H1 (cell line): Measurements from ENCODE around the gene NAMPT. TPM values are rescaled to one million over a fixed set of nuclear protein-coding genes. Genes with fewer than 3 reads are reported as not detected.

Source experiments
- CTCF ChIA-PET: fragments of 300-600 bp; sonication (Branson Sonifier 250); formaldehyde crosslinking; loops from one replicate; lab custom pipeline; 2021; ENCODE audit not compliant: partially characterized antibody; lab: Charles Lee
- POLR2A ChIA-PET: fragments of 300-600 bp; sonication (Branson Sonifier 250); formaldehyde crosslinking; loops from one replicate; lab custom pipeline; 2021; ENCODE audit warnings: inconsistent platforms; ENCODE audit not compliant: partially characterized antibody; lab: Charles Lee
- DNase-seq, 2 experiments: peaks; one replicate each; pipeline versions ENCODE4 v3.0.0 to v3.0.0-alpha.2; 2010 to 2022; ENCODE audit warnings: low spot score in 2 of 2, low read depth in 1 of 2, mixed read lengths in 1 of 2
- FAIRE-seq: peaks from 2 replicates; lab custom pipeline; 2011; peaks lifted over from hg19 to GRCh38; lab: Jason Lieb, UNC
- H2AFZ ChIP-seq: 2 replicates; pipeline ENCODE4 v1.8.1; 2012; ENCODE audit warnings: low read length, inconsistent platforms
- H2AK5ac ChIP-seq: 2 replicates; pipeline ENCODE4 v1.6.1; 2013; ENCODE audit warnings: low read depth, low read length
- H2BK120ac ChIP-seq: replicated peaks from 2 replicates; pipeline ENCODE3; 2013; ENCODE audit warnings: low read depth, low read length, inconsistent platforms
- H2BK12ac ChIP-seq: 2 replicates; pipeline ENCODE4 v1.6.1; 2013; ENCODE audit warnings: low read depth, low read length
- H2BK15ac ChIP-seq: 2 replicates; pipeline ENCODE4 v1.6.1; 2013; ENCODE audit warnings: low read length
- H2BK20ac ChIP-seq: 2 replicates; pipeline ENCODE4 v1.6.1; 2013; ENCODE audit warnings: low read length
- H2BK5ac ChIP-seq: 2 replicates; pipeline ENCODE4 v1.6.1; 2013; ENCODE audit warnings: low read depth, low read length
- H3K14ac ChIP-seq: 2 replicates; pipeline ENCODE4 v1.6.1; 2013; ENCODE audit warnings: inconsistent platforms; ENCODE audit not compliant: insufficient read length
- H3K18ac ChIP-seq: 2 replicates; pipeline ENCODE4 v1.6.1; 2013; ENCODE audit warnings: low read length; ENCODE audit errors: extremely low read depth
- H3K23ac ChIP-seq: 2 replicates; pipeline ENCODE4 v1.6.1; 2013; ENCODE audit warnings: inconsistent platforms; ENCODE audit not compliant: insufficient read length
- H3K23me2 ChIP-seq: 2 replicates; pipeline ENCODE4 v1.6.1; 2013; ENCODE audit warnings: low read depth, low read length
- H3K27ac ChIP-seq: 2 replicates; pipeline ENCODE4 v1.6.1; 2011; ENCODE audit warnings: low read depth, low read length, inconsistent platforms
- H3K27me3 ChIP-seq, 4 experiments: replicated peaks in 1 of 4; 1 replicate in 1 of 4; 2 replicates in 3 of 4; pipeline versions ENCODE4 v1.6.1 to v1.8.1; 2011 to 2013; ENCODE audit warnings: low read length in 3 of 4, mild to moderate bottlenecking in 3 of 4, inconsistent platforms in 2 of 4, mixed read lengths in 2 of 4, moderate library complexity in 1 of 4; ENCODE audit not compliant: control insufficient read depth in 3 of 4, insufficient read depth in 3 of 4; ENCODE audit errors: extremely low read depth in 1 of 4
- H3K36me3 ChIP-seq, 4 experiments: 2 replicates each; pipeline versions ENCODE4 v1.6.1 to v1.8.1; 2011 to 2013; ENCODE audit warnings: mild to moderate bottlenecking in 4 of 4, low read length in 3 of 4, moderate library complexity in 2 of 4, control low read depth in 1 of 4, inconsistent platforms in 1 of 4; ENCODE audit not compliant: insufficient read depth in 4 of 4, control insufficient read depth in 2 of 4
- H3K4ac ChIP-seq: replicated peaks from 2 replicates; pipeline ENCODE3; 2013; ENCODE audit warnings: low read length, low read depth, mixed read lengths, inconsistent platforms; ENCODE audit not compliant: insufficient read length
- H3K4me1 ChIP-seq, 4 experiments: replicated peaks in 1 of 4; 1 replicate in 1 of 4; 2 replicates in 3 of 4; pipeline versions ENCODE4 v1.6.1 to v1.8.1; 2011 to 2013; ENCODE audit warnings: low read length in 3 of 4, inconsistent platforms in 2 of 4, mixed read lengths in 1 of 4; ENCODE audit not compliant: insufficient read depth in 4 of 4, control insufficient read depth in 3 of 4
- H3K4me2 ChIP-seq, 2 experiments: 2 replicates each; pipeline versions ENCODE4 v1.6.1 to v1.8.1; 2011 to 2013; ENCODE audit warnings: low read depth in 2 of 2, low read length in 2 of 2, control low read depth in 1 of 2, inconsistent platforms in 1 of 2, mild to moderate bottlenecking in 1 of 2; ENCODE audit not compliant: insufficient read depth in 1 of 2
- H3K4me3 ChIP-seq, 4 experiments: fragments of 200-600, 300-600 bp in 1 of 4; sonication (generic), shearing (Covaris generic), sonication (Bioruptor Twin) in 1 of 4; 2 replicates each; pipeline versions ENCODE4 v1.5.1 to v1.8.1; 2011 to 2016; ENCODE audit warnings: low read length in 4 of 4, low read depth in 3 of 4, control low read depth in 2 of 4, inconsistent platforms in 2 of 4, mild to moderate bottlenecking in 2 of 4, mixed read lengths in 1 of 4, moderate library complexity in 1 of 4; ENCODE audit not compliant: insufficient read depth in 2 of 4; ENCODE audit errors: extremely low read depth in 1 of 4
- H3K56ac ChIP-seq: replicated peaks from 2 replicates; pipeline ENCODE3; 2013; ENCODE audit warnings: low read depth, mild to moderate bottlenecking, mixed read lengths, low read length, inconsistent platforms; ENCODE audit not compliant: insufficient read length
- H3K79me1 ChIP-seq: 2 replicates; pipeline ENCODE4 v1.6.1; 2013; ENCODE audit warnings: low read depth, low read length, control low read depth
- H3K79me2 ChIP-seq, 2 experiments: 2 replicates each; pipeline versions ENCODE4 v1.6.1 to v1.8.1; 2012 to 2013; ENCODE audit warnings: low read length in 2 of 2, mild to moderate bottlenecking in 2 of 2, inconsistent platforms in 1 of 2; ENCODE audit not compliant: insufficient read depth in 2 of 2, control insufficient read depth in 1 of 2
- H3K9ac ChIP-seq, 4 experiments: replicated peaks in 1 of 4; 1 replicate in 1 of 4; 2 replicates in 3 of 4; pipeline versions ENCODE4 v1.6.1 to v1.8.1; 2011 to 2013; ENCODE audit warnings: low read depth in 3 of 4, low read length in 3 of 4, control low read depth in 2 of 4, mild to moderate bottlenecking in 2 of 4, moderate library complexity in 2 of 4, inconsistent platforms in 1 of 4; ENCODE audit errors: extremely low read depth in 1 of 4
- H3K9me3 ChIP-seq, 2 experiments: 2 replicates each; pipeline versions ENCODE4 v1.6.1 to v1.8.1; 2012 to 2013; ENCODE audit warnings: mild to moderate bottlenecking in 2 of 2, moderate library complexity in 2 of 2, control low read depth in 1 of 2, inconsistent platforms in 1 of 2, low read depth in 1 of 2, low read length in 1 of 2, mixed read lengths in 1 of 2; ENCODE audit not compliant: insufficient read depth in 2 of 2
- H4K20me1 ChIP-seq, 2 experiments: replicated peaks in 1 of 2; 2 replicates each; pipeline versions ENCODE3 to v1.8.1; 2011 to 2013; ENCODE audit warnings: inconsistent platforms in 2 of 2, low read length in 2 of 2, mild to moderate bottlenecking in 1 of 2; ENCODE audit not compliant: insufficient read depth in 2 of 2, control insufficient read depth in 1 of 2
- H4K5ac ChIP-seq: 2 replicates; pipeline ENCODE4 v1.6.1; 2013; ENCODE audit warnings: low read length, low read depth, mixed read lengths, inconsistent platforms; ENCODE audit not compliant: insufficient read length
- H4K8ac ChIP-seq: 2 replicates; pipeline ENCODE4 v1.8.0; 2013; ENCODE audit warnings: mild to moderate bottlenecking, moderate library complexity, low read length, inconsistent platforms; ENCODE audit not compliant: insufficient read depth; ENCODE audit errors: extremely low read depth
- H4K91ac ChIP-seq: replicated peaks from 2 replicates; pipeline ENCODE3; 2013; ENCODE audit warnings: low read length, mixed read lengths, inconsistent platforms; ENCODE audit not compliant: insufficient read length
- BCL11A ChIP-seq, 2 experiments: IDR thresholded peaks; one replicate each; pipeline ENCODE4 v1.6.1; 2011; ENCODE audit warnings: low read depth in 2 of 2, low read length in 2 of 2, mild to moderate bottlenecking in 2 of 2
- MAFK ChIP-seq: IDR thresholded peaks from 2 replicates; pipeline ENCODE4 v1.6.1; 2012; ENCODE audit warnings: low read depth, mild to moderate bottlenecking, improper control_type of control experiment, low read length
- RXRA ChIP-seq: IDR thresholded peaks from 2 replicates; pipeline ENCODE4 v1.6.1; 2011; ENCODE audit warnings: low read depth, mild to moderate bottlenecking, low read length, moderate library complexity; ENCODE audit not compliant: insufficient read depth
- WGBS, 2 experiments: shearing (Covaris generic) in 1 of 2; methylation state at CpG; one replicate each; pipeline versions ENCODE4 v1.1.6 to v1.1.7; 2013 to 2015; ENCODE audit warnings: low lambda C conversion rate in 2 of 2, mixed read lengths in 2 of 2, inconsistent platforms in 1 of 2, low coverage in 1 of 2, missing lambda C conversion rate in 1 of 2; ENCODE audit not compliant: insufficient replicate concordance in 2 of 2, insufficient coverage in 1 of 2, insufficient read length in 1 of 2; ENCODE audit errors: extremely low coverage in 1 of 2, missing lambda C conversion rate in 1 of 2; 5-methylcytosine and 5-hydroxymethylcytosine counted together
- polyA plus RNA-seq, 7 experiments: library from polyadenylated mRNA; depleted of rRNA in 3 of 7; stranded (reverse) in 5 of 7; unstranded in 2 of 7; fragments of >200 nt in 5 of 7; fragments of 200-250 nt in 2 of 7; gene quantifications; 1 replicate in 5 of 7; 2 replicates in 1 of 7; 4 replicates in 1 of 7; pipeline versions ENCODE4 v1.2.1 to v1.2.3, GENCODE V29; 2011 to 2013; ENCODE audit warnings: missing spikeins in 2 of 7, mixed read lengths in 2 of 7
- total RNA-seq: library from RNA; stranded (reverse); fragmentation: NEBNext Ultra II Directional; extraction: Animal tissue kit (Norgen Biotek cat#: 25700); gene quantifications from 2 replicates; pipeline ENCODE4 v1.2.1, GENCODE V29; 2021
- TF ChIP-seq, protein P1 (sequence below): IDR thresholded peaks from 2 replicates; pipeline ENCODE4 v1.6.1; 2012; ENCODE audit warnings: low read length, inconsistent platforms

NAMPT gene
- total and polyA plus RNA-seq, 2 of the 8 experiments (the other 6 are each of a cell fraction or from before 2014, with no cell fraction given): 15.4 to 95.9 TPM

GRCh38 chr7:106249488-106249887 is 35.3 kb downstream of the NAMPT start:
- Histone ChIP-seq H3K23ac (no peak overlapping the region), H4K91ac (no peak overlapping the region), H3K4ac (no peak overlapping the region), H3K4me1 (no peaks in the 10 kb centered on the region), H3K79me1 (no peaks in the 10 kb centered on the region), H3K9me3 (peaks cover 9 to 10% of the 10 kb centered on the region in 2 experiments; a peak in 3 of 4 replicates), H3K9ac (no peak overlapping the region), H3K27me3 (no peaks in the 10 kb centered on the region), H2BK5ac (no peak overlapping the region), H3K14ac (no peak overlapping the region), H3K23me2 (no peaks in the 10 kb centered on the region), H3K27ac (no peak overlapping the region), H4K5ac (no peak overlapping the region), H2AK5ac (no peak overlapping the region), H3K4me3 (no peak overlapping the region), H3K56ac (no peak overlapping the region), H4K20me1 (no peaks in the 10 kb centered on the region), H2AFZ (no peak overlapping the region), H3K4me2 (no peak overlapping the region), H2BK20ac (no peak overlapping the region), H2BK120ac (no peak overlapping the region), H2BK12ac (no peak overlapping the region), H2BK15ac (no peak overlapping the region), H3K79me2 (no peaks in the 10 kb centered on the region), H3K18ac (no peak overlapping the region), H4K8ac (no peak overlapping the region), H3K36me3 (peaks cover 2 to 52% (median 24%) of the 10 kb centered on the region in 4 experiments; a peak in 6 of 8 replicates)
- WGBS, 2 experiments: 92% methylated on average over 4 of the region's 4 CpGs; no CpG with 5 or more reads in 1 of the 2 experiments
- ChIA-PET POLR2A (no interaction called here), CTCF (no interaction called here)
- no peak for DNase-seq
- no peak for TF ChIP-seq MAFK
- no peak for TF ChIP-seq BCL11A (IDR thresholded peaks at IDR 0.05; ENCODE audit: low read depth in 2 of 2, low read length in 2 of 2)
- TF ChIP-seq, protein P1, sequence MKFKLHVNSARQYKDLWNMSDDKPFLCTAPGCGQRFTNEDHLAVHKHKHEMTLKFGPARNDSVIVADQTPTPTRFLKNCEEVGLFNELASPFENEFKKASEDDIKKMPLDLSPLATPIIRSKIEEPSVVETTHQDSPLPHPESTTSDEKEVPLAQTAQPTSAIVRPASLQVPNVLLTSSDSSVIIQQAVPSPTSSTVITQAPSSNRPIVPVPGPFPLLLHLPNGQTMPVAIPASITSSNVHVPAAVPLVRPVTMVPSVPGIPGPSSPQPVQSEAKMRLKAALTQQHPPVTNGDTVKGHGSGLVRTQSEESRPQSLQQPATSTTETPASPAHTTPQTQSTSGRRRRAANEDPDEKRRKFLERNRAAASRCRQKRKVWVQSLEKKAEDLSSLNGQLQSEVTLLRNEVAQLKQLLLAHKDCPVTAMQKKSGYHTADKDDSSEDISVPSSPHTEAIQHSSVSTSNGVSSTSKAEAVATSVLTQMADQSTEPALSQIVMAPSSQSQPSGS: no peak
- no peak for TF ChIP-seq RXRA
- FAIRE-seq: no peak
